Measurements from ENCODE around the gene MICAL2. TPM values are rescaled to one million over a fixed set of nuclear protein-coding genes. Genes with fewer than 3 reads are reported as not detected.

Gene MICAL2
- total RNA-seq, 1 donor from 2014 or later, result 237 TPM

DNA sequence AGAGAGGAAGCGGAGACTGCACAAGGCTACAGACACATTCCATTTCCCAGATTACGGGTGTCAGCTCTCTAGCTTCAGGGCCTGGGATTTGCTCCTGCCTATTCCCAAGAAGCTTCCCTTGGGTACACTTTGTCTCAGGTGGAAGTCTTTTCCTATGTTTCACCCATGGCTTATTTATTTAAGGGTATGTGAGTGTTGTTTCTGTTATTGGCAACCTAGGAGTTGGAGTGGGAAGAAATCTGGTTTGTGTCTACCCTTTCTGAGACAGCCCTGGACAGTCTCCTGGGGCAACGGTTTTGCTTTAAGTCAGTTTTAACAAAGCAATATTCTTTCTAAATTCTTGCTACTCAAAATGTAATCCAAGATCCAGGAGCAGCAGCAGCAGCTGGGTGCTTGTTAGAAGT is 127.0 kb downstream of the MICAL2 start:
- Histone ChIP-seq H3K4me3 (no peak overlapping the region), H3K4me1 (peaks cover 25 to 94% of the 10 kb centered on the region in 2 donors), H3K9me3 (no peaks in the 10 kb centered on the region), H3K36me3 (peaks cover 38 to 73% of the 10 kb centered on the region in 2 donors), H3K27ac (peak overlapping the region; percentile 94 to 98), H3K27me3 (no peaks in the 10 kb centered on the region)
- DNase-seq (ENCODE audit: low spot score in 2 of 2), result no peak
- TF ChIP-seq, protein P1, sequence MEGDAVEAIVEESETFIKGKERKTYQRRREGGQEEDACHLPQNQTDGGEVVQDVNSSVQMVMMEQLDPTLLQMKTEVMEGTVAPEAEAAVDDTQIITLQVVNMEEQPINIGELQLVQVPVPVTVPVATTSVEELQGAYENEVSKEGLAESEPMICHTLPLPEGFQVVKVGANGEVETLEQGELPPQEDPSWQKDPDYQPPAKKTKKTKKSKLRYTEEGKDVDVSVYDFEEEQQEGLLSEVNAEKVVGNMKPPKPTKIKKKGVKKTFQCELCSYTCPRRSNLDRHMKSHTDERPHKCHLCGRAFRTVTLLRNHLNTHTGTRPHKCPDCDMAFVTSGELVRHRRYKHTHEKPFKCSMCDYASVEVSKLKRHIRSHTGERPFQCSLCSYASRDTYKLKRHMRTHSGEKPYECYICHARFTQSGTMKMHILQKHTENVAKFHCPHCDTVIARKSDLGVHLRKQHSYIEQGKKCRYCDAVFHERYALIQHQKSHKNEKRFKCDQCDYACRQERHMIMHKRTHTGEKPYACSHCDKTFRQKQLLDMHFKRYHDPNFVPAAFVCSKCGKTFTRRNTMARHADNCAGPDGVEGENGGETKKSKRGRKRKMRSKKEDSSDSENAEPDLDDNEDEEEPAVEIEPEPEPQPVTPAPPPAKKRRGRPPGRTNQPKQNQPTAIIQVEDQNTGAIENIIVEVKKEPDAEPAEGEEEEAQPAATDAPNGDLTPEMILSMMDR (IDR thresholded peaks at IDR 0.05), result no peak
- intact Hi-C loops (cut with DNase I), result loop anchor here (2.0 to 10.0 kb wide), 4 partner anchors 115 to 1093 kb away; no protein-coding TSS in a partner anchor

DNA sequence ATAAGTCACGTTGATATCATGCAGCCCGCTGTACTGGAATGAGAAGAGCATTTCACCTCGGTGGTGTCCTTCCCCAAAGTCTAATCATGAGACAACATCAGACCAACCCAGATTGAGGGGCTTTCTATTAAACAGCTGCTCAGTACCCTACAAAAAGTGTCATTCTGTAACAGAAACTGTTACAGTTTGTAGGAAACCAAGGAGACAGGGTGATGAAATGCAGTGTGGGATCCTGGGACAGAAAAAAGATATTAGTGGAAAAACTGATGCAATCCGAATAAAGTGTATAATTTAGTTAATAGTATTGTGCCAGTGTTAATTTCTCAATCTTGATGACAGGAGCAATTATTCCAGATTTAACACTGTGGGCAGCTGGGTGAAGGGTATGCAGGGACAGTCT is 128.0 kb downstream of the MICAL2 start:
- intact Hi-C loops (cut with DNase I), result loop anchor here (5.0 to 10.0 kb wide), 2 partner anchors 116 to 1094 kb away; no protein-coding TSS in a partner anchor
- no peaks in the 10 kb centered on the region for H3K9me3 ChIP-seq
- no peak overlapping the region for H3K4me3 ChIP-seq
- no peak for DNase-seq (ENCODE audit: low spot score in 2 of 2)
- peaks cover 48 to 83% of the 10 kb centered on the region in 2 donors for H3K36me3 ChIP-seq
- TF ChIP-seq, protein P1 (IDR thresholded peaks at IDR 0.05), result no peak
- H3K27me3 ChIP-seq, result no peaks in the 10 kb centered on the region
- H3K4me1 ChIP-seq, result peaks cover 32 to 94% of the 10 kb centered on the region in 2 donors
- H3K27ac ChIP-seq, result peak overlapping the region; percentile 94 to 98

DNA sequence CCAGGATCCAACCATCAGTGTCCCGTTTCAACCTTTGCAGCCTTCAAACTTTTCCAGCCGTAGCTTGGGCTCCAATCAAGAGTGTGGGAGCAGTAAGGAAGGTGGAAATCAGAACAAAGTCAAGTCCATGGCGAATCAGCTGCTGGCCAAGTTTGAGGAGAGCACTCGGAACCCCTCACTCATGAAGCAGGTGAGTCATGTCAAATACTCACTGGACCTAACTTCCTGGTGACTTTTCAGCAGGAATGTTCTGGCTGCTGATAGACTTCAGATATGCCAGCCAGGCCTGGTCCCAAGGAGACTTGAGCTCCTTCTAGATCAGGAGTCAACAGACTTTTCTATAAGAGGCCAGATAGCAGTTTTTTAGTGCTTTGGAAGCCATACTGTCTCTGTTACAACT is 129.0 kb downstream of the MICAL2 start:
- peaks cover 38 to 97% of the 10 kb centered on the region in 2 donors for H3K4me1 ChIP-seq
- TF ChIP-seq, protein P1 (IDR thresholded peaks at IDR 0.05), result no peak

DNA sequence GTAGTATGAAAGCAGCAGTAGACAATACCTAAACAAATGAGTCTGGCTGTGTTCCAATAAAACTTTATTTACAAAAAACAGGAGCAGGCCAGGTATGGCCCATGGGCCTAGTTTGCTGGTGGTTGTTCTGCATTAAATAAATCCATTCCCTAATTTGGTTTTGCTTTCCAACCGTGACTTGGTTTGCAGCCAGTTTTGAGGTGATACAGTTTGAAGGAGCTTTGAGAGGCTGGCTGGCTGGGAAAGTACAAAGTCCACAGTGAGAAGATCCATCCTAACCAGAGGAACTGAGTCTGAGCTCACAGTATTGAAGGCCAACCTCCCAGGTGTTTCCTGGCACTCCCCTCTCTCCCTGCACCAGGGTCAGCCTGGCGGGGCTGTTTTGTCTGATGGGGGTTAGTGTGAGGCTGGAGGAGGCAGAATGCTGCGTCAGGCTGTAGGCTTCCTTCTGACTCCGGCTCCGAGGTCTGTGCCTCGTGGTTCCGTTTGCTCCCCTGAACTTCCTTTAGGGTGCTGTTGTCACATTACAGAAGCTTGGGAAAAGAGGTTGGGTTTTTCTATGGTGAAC is 129.5 kb downstream of the MICAL2 start:
- Histone ChIP-seq H3K27me3 (no peaks in the 10 kb centered on the region), H3K4me3 (no peak overlapping the region), H3K9me3 (no peaks in the 10 kb centered on the region), H3K4me1 (peaks cover 35 to 97% of the 10 kb centered on the region in 2 donors), H3K36me3 (peaks cover 54 to 87% of the 10 kb centered on the region in 2 donors), H3K27ac (peak overlapping the region; percentile 94 to 98)
- TF ChIP-seq, protein P1 (IDR thresholded peaks at IDR 0.05), result no peak
- DNase-seq (ENCODE audit: low spot score in 2 of 2), result no peak
- intact Hi-C loops (cut with DNase I), result loop anchor here (5.0 to 10.0 kb wide), 2 partner anchors 118 to 1095 kb away; no protein-coding TSS in a partner anchor

More for the DNA sequence above, 129.0 kb downstream of the MICAL2 start:
- intact Hi-C loops (cut with DNase I), result loop anchor here (5.0 to 10.0 kb wide), 2 partner anchors 117 to 1095 kb away; no protein-coding TSS in a partner anchor
- DNase-seq (ENCODE audit: low spot score in 2 of 2), result no peak
- Histone ChIP-seq H3K36me3 (peaks cover 50 to 84% of the 10 kb centered on the region in 2 donors), H3K9me3 (no peaks in the 10 kb centered on the region), H3K27ac (peak overlapping the region; percentile 94 to 98), H3K4me3 (no peak overlapping the region), H3K27me3 (no peaks in the 10 kb centered on the region)

DNA sequence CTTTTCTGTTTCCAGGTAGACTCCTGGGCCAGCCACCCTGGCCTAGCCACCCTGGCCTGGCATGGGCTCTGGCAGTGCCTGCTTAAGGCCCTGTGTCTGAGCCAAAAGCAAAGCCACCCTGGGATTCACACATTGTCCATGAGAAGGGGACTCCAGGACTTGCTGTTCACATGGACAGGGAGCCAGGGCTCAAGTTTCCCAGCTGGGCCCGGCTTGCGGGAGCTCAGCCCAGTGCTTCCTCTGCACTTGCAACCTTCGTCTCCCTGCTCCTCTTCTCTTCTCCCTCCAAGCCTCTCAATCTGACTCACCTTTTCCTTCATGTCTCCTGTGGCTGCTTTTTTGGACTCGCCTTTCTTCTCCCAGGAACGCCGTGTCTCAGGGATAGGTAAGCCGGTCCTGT is 130.3 kb downstream of the MICAL2 start:
- no peak overlapping the region for H3K4me3 ChIP-seq
- peak overlapping the region; percentile 94 to 98 for H3K27ac ChIP-seq
- TF ChIP-seq, protein P1 (IDR thresholded peaks at IDR 0.05), result no peak
- no peak for DNase-seq (ENCODE audit: low spot score in 2 of 2)
- H3K4me1 ChIP-seq, result peaks cover 37 to 97% of the 10 kb centered on the region in 2 donors
- no peaks in the 10 kb centered on the region for H3K27me3 ChIP-seq
- intact Hi-C loops (cut with DNase I), result no loop called here
- H3K36me3 ChIP-seq, result peaks cover 61 to 87% of the 10 kb centered on the region in 2 donors
- no peaks in the 10 kb centered on the region for H3K9me3 ChIP-seq

Measured in ascending aorta (tissue), 2 donors.